Astrocyte (in vitro differentiated cells and primary cell): Measurements from ENCODE around the gene ACTG1. TPM values are rescaled to one million over a fixed set of nuclear protein-coding genes. Genes with fewer than 3 reads are reported as not detected.

Experiments used
- DNase-seq: peaks from one replicate; pipeline ENCODE4 v3.0.0-alpha.2; 2010; ENCODE audit warnings: low read depth
- FAIRE-seq: peaks from 2 replicates; lab custom pipeline; 2011; peaks lifted over from hg19 to GRCh38; lab: Jason Lieb, UNC
- H2AFZ ChIP-seq: 2 replicates; pipeline ENCODE4 v1.6.0; 2012; ENCODE audit warnings: low read depth, low read length, inconsistent platforms
- H3K27ac ChIP-seq: 2 replicates; pipeline ENCODE4 v1.5.1; 2011; ENCODE audit warnings: low read depth, low read length, inconsistent platforms
- H3K27me3 ChIP-seq: 2 replicates; pipeline ENCODE4 v1.6.0; 2011; ENCODE audit warnings: low read length, inconsistent platforms; ENCODE audit not compliant: insufficient read depth
- H3K36me3 ChIP-seq: 2 replicates; pipeline ENCODE4 v1.5.1; 2011; ENCODE audit warnings: low read length, inconsistent platforms; ENCODE audit not compliant: insufficient read depth
- H3K4me1 ChIP-seq: 2 replicates; pipeline ENCODE4 v1.5.1; 2011; ENCODE audit warnings: low read length, inconsistent platforms; ENCODE audit not compliant: insufficient read depth
- H3K4me2 ChIP-seq: 2 replicates; pipeline ENCODE4 v1.6.0; 2012; ENCODE audit warnings: low read length, inconsistent platforms
- H3K4me3 ChIP-seq: 2 replicates; pipeline ENCODE4 v1.5.1; 2011; ENCODE audit warnings: low read depth, mild to moderate bottlenecking, low read length, inconsistent platforms; ENCODE audit not compliant: insufficient read depth
- H3K79me2 ChIP-seq: 2 replicates; pipeline ENCODE4 v1.6.0; 2012; ENCODE audit warnings: mild to moderate bottlenecking, low read length, inconsistent platforms; ENCODE audit not compliant: insufficient read depth
- H3K9ac ChIP-seq: 2 replicates; pipeline ENCODE4 v1.6.0; 2012; ENCODE audit warnings: mild to moderate bottlenecking, low read length, inconsistent platforms
- H3K9me3 ChIP-seq: 2 replicates; pipeline ENCODE4 v1.5.1; 2012; ENCODE audit warnings: low read depth, mild to moderate bottlenecking, low read length, inconsistent platforms; ENCODE audit not compliant: insufficient read depth
- H4K20me1 ChIP-seq: 2 replicates; pipeline ENCODE4 v1.6.0; 2012; ENCODE audit warnings: low read length, inconsistent platforms; ENCODE audit not compliant: insufficient read depth
- H3K27ac Mint-ChIP-seq: one replicate; pipeline ENCODE4 v1.8.0; 2021; ENCODE audit warnings: mild to moderate bottlenecking, mixed read lengths; ENCODE audit not compliant: unreplicated experiment
- H3K27me3 Mint-ChIP-seq: one replicate; pipeline ENCODE4 v1.8.0; 2021; ENCODE audit warnings: low read depth, mixed read lengths; ENCODE audit not compliant: unreplicated experiment
- H3K36me3 Mint-ChIP-seq: one replicate; pipeline ENCODE4 v1.8.0; 2021; ENCODE audit warnings: low read depth, mixed read lengths; ENCODE audit not compliant: unreplicated experiment
- H3K4me1 Mint-ChIP-seq: one replicate; pipeline ENCODE4 v1.8.0; 2021; ENCODE audit warnings: low read depth, mixed read lengths; ENCODE audit not compliant: unreplicated experiment
- H3K4me3 Mint-ChIP-seq: one replicate; pipeline ENCODE4 v1.8.0; 2021; ENCODE audit warnings: mild to moderate bottlenecking, moderate library complexity, mixed read lengths; ENCODE audit not compliant: unreplicated experiment
- H3K9me3 Mint-ChIP-seq: one replicate; pipeline ENCODE4 v1.8.0; 2021; ENCODE audit warnings: mild to moderate bottlenecking, mixed read lengths; ENCODE audit not compliant: unreplicated experiment
- EZH2 ChIP-seq: IDR thresholded peaks from 2 replicates; pipeline ENCODE4 v1.6.1; 2012; ENCODE audit warnings: mild to moderate bottlenecking, low read length, inconsistent platforms; ENCODE audit not compliant: insufficient read depth
- total RNA-seq: library from RNA; stranded (reverse); gene quantifications from 2 replicates; pipeline ENCODE4 v1.2.1, GENCODE V29; 2021
- TF ChIP-seq, protein P1 (sequence below): IDR thresholded peaks from 2 replicates; pipeline ENCODE4 v1.5.1; 2011; ENCODE audit warnings: low read depth, mild to moderate bottlenecking, inconsistent platforms, low read length, moderate library complexity; ENCODE audit not compliant: insufficient read depth

The ACTG1 gene
- total RNA-seq, 1 donor from 2014 or later = 7,369 TPM

DNA sequence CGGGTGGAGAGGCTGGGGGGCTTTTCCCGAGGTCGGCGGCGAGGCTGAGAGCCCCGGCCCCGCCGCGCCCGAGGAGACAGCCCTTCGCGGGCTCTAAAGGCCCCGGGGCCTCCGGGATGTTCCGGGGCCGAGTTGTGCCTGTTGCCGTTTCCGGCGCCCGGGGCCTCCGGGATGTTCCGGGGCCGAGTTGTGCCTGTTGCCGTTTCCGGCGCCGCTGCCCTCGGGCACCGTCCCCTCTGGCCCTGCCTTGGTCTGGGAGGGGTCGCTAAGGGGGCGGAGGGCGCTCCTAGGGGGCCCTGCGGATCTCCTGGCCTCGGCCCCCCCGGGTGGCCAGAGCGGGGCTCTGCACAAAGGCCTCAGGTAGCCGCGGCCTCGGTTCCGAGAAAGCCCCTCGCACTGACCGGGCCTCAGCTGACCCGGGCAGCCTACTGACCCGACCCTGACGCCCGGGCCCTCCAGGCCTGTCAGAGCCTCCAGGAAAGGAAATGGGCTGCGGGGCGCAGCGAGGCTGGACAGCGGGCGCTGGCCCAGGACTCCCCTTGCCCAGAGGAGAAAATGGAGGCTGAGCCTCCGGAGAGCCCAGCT lies 24.2 kb downstream of the ACTG1 start:
- Histone ChIP-seq H3K4me2 (peak overlapping the region; percentile 87), H3K4me3 (peak overlapping the region; percentile 48), H3K9me3 (no peaks in the 10 kb centered on the region), H3K27me3 (peaks cover 8% of the 10 kb centered on the region), H3K27ac (no peak overlapping the region), H3K4me1 (peaks cover 10% of the 10 kb centered on the region), H4K20me1 (no peaks in the 10 kb centered on the region), H3K9ac (peak overlapping the region; percentile 76), H3K36me3 (no peaks in the 10 kb centered on the region), H3K79me2 (no peaks in the 10 kb centered on the region), H2AFZ (peak overlapping the region; percentile 91)
- peaks cover 31% of the 10 kb centered on the region for H3K27me3 Mint-ChIP-seq
- no peak for DNase-seq
- no peaks in the 10 kb centered on the region for H3K36me3 Mint-ChIP-seq
- peaks cover 5% of the 10 kb centered on the region for H3K4me1 Mint-ChIP-seq
- no peak for FAIRE-seq
- peak; percentile 23 for TF ChIP-seq EZH2
- TF ChIP-seq, protein P1, sequence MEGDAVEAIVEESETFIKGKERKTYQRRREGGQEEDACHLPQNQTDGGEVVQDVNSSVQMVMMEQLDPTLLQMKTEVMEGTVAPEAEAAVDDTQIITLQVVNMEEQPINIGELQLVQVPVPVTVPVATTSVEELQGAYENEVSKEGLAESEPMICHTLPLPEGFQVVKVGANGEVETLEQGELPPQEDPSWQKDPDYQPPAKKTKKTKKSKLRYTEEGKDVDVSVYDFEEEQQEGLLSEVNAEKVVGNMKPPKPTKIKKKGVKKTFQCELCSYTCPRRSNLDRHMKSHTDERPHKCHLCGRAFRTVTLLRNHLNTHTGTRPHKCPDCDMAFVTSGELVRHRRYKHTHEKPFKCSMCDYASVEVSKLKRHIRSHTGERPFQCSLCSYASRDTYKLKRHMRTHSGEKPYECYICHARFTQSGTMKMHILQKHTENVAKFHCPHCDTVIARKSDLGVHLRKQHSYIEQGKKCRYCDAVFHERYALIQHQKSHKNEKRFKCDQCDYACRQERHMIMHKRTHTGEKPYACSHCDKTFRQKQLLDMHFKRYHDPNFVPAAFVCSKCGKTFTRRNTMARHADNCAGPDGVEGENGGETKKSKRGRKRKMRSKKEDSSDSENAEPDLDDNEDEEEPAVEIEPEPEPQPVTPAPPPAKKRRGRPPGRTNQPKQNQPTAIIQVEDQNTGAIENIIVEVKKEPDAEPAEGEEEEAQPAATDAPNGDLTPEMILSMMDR = no peak
- H3K27ac Mint-ChIP-seq = no peak overlapping the region
- no peaks in the 10 kb centered on the region for H3K9me3 Mint-ChIP-seq
- no peak overlapping the region for H3K4me3 Mint-ChIP-seq

DNA sequence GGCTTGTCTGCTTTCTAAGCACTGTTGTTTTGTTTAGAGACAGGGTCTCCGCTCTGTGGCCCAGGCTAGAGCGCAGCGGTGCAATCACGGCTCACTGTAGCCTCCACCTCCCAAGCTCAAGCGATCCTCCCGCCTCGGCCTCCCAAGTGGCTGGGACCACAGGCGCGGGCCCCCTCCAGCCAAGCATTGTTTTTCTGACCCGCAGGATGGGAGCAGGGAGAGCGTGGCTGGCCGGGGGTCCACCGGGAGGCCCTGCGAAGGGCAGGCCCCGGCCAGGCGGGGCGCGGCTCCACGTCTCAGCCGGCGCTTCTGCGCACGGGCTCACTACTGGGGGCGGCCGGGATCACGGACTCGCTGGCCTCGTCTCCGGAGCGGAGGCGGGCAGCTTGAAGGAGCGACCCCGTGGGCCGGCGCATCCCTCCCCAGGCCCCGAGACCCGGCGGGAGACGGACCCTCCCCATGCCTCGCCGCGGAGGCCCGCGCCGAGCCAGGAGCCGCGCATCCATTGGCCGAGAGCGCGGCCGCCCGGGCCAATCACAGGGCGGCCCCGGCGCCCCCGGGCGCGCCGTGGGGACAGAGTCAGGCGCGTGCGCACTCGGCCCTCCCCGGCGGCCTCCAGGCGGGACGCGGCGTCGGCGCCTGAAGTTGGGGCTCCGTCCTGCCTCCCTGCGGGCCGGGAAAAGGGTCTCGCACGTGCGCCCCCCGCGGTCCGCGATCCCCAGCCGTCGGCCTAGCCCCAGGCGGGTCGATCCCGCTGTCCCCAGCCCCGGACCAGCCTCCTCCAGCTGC lies 24.9 kb downstream of the ACTG1 start:
- no peak for DNase-seq
- peaks cover 5% of the 10 kb centered on the region for H3K4me1 Mint-ChIP-seq

More for the DNA sequence above, 24.9 kb downstream of the ACTG1 start:
- H3K36me3 ChIP-seq = no peaks in the 10 kb centered on the region
- H3K4me1 ChIP-seq = peaks cover 10% of the 10 kb centered on the region
- TF ChIP-seq, protein P1 = no peak
- no peak overlapping the region for H3K27ac ChIP-seq
- H2AFZ ChIP-seq = peak overlapping the region; percentile 91
- H3K4me3 Mint-ChIP-seq = no peak overlapping the region
- H3K9me3 Mint-ChIP-seq = no peaks in the 10 kb centered on the region
- peak overlapping the region; percentile 76 for H3K9ac ChIP-seq
- H3K27me3 ChIP-seq = peaks cover 8% of the 10 kb centered on the region
- FAIRE-seq = no peak
- no peak overlapping the region for H3K27ac Mint-ChIP-seq
- no peaks in the 10 kb centered on the region for H3K79me2 ChIP-seq
- H3K36me3 Mint-ChIP-seq = no peaks in the 10 kb centered on the region
- H4K20me1 ChIP-seq = no peaks in the 10 kb centered on the region
- peaks cover 28% of the 10 kb centered on the region for H3K27me3 Mint-ChIP-seq
- H3K4me3 ChIP-seq = peak overlapping the region; percentile 48
- H3K9me3 ChIP-seq = no peaks in the 10 kb centered on the region
- H3K4me2 ChIP-seq = peak overlapping the region; percentile 87
